Neural cell (in vitro differentiated cells): Measurements from ENCODE around the gene HPGD. TPM values are rescaled to one million over a fixed set of nuclear protein-coding genes. Genes with fewer than 3 reads are reported as not detected.

Experiments used
- H2AFZ ChIP-seq: fragments of 200-600, 300-800 bp; sonication (generic), shearing (Covaris generic); 2 replicates; pipeline ENCODE4 v1.6.0; 2014; ENCODE audit warnings: low read depth, mild to moderate bottlenecking, antibody characterized with exemption, low read length, moderate library complexity
- H3F3A ChIP-seq: fragments of 200-600 bp; shearing (Covaris generic); 2 replicates; pipeline ENCODE4 v1.6.1; 2016; ENCODE audit warnings: mild to moderate bottlenecking, moderate library complexity, mixed read lengths, antibody characterized with exemption, low read length; ENCODE audit not compliant: insufficient read depth, poor library complexity, severe bottlenecking
- H3K27ac ChIP-seq: fragments of 200-600, 300-800 bp; sonication (generic), shearing (Covaris generic); 2 replicates; pipeline ENCODE4 v1.5.1; 2014; ENCODE audit warnings: mild to moderate bottlenecking, low read length, moderate library complexity
- H3K27me3 ChIP-seq: fragments of 300-800, 200-600 bp; sonication (generic), shearing (Covaris generic); 2 replicates; pipeline ENCODE4 v1.6.0; 2014; ENCODE audit warnings: mild to moderate bottlenecking, low read depth, low read length, moderate library complexity; ENCODE audit not compliant: insufficient read depth
- H3K36me3 ChIP-seq: fragments of 300-800, 200-600 bp; sonication (generic), shearing (Covaris generic); 2 replicates; pipeline ENCODE4 v1.5.1; 2014; ENCODE audit warnings: mild to moderate bottlenecking, antibody characterized with exemption, low read length, moderate library complexity; ENCODE audit not compliant: insufficient read depth
- H3K4me2 ChIP-seq: fragments of 300-800, 200-600 bp; sonication (generic), shearing (Covaris generic); 2 replicates; pipeline ENCODE4 v1.6.0; 2014; ENCODE audit warnings: mild to moderate bottlenecking, low read length
- H3K4me3 ChIP-seq: fragments of 300-800, 200-600 bp; sonication (generic), shearing (Covaris generic); 2 replicates; pipeline ENCODE4 v1.5.1; 2014; ENCODE audit warnings: mild to moderate bottlenecking, low read length, moderate library complexity
- H3K79me2 ChIP-seq: fragments of 200-600 bp; shearing (Covaris generic); replicated peaks from 2 replicates; pipeline ENCODE4 v1.6.0; 2014; ENCODE audit warnings: mild to moderate bottlenecking, low read length, moderate library complexity; ENCODE audit not compliant: insufficient read depth
- H3K9ac ChIP-seq: fragments of 300-800, 200-600 bp; sonication (generic), shearing (Covaris generic); 2 replicates; pipeline ENCODE4 v1.6.1; 2016; ENCODE audit warnings: mild to moderate bottlenecking, low read length, mixed read lengths
- H3K9me2 ChIP-seq: fragments of 200-600 bp; shearing (Covaris generic); 2 replicates; pipeline ENCODE4 v1.6.1; 2016; ENCODE audit warnings: mild to moderate bottlenecking, low read length, mixed read lengths; ENCODE audit not compliant: insufficient read depth
- H3K9me3 ChIP-seq: fragments of 200-600, 300-800 bp; sonication (generic), shearing (Covaris generic); 2 replicates; pipeline ENCODE4 v1.6.1; 2016; ENCODE audit warnings: mild to moderate bottlenecking, mixed run types, low read length, moderate library complexity, mixed read lengths
- H4K20me1 ChIP-seq: fragments of 200-600 bp; shearing (Covaris generic); 2 replicates; pipeline ENCODE4 v1.6.1; 2016; ENCODE audit warnings: mild to moderate bottlenecking, mixed run types; ENCODE audit not compliant: insufficient read depth
- EP300 ChIP-seq: fragments of 450-650 bp; conservative IDR thresholded peaks from 2 replicates; pipeline ENCODE4 v1.6.1; 2014; ENCODE audit warnings: antibody characterized with exemption, mild to moderate bottlenecking, moderate library complexity; ENCODE audit not compliant: poor library complexity, severe bottlenecking
- EZH2 ChIP-seq: fragments of 200-600, 300-800 bp; shearing (Covaris generic), sonication (generic); IDR thresholded peaks from 2 replicates; pipeline ENCODE4 v1.6.1; 2014; ENCODE audit warnings: antibody characterized with exemption, low read length, borderline replicate concordance, mild to moderate bottlenecking; ENCODE audit not compliant: insufficient read depth, poor library complexity, severe bottlenecking
- MXI1 ChIP-seq: fragments of 450-650 bp; conservative IDR thresholded peaks from 2 replicates; pipeline ENCODE4 v1.6.1; 2014; ENCODE audit warnings: antibody characterized with exemption, mild to moderate bottlenecking; ENCODE audit not compliant: poor library complexity, severe bottlenecking
- POLR2AphosphoS5 ChIP-seq: IDR thresholded peaks from 2 replicates; pipeline ENCODE4 v1.6.1; 2012
- RAD21 ChIP-seq: fragments of 450-650 bp; conservative IDR thresholded peaks from 2 replicates; pipeline ENCODE4 v1.6.1; 2014; ENCODE audit warnings: antibody characterized with exemption, mild to moderate bottlenecking, moderate library complexity
- SMC3 ChIP-seq: fragments of 450-650 bp; conservative IDR thresholded peaks from 2 replicates; pipeline ENCODE4 v1.6.1; 2014; ENCODE audit warnings: antibody characterized with exemption, mild to moderate bottlenecking, moderate library complexity; ENCODE audit not compliant: poor library complexity
- TAF1 ChIP-seq: IDR thresholded peaks from 2 replicates; pipeline ENCODE4 v1.6.1; 2012; ENCODE audit warnings: low read depth
- polyA plus RNA-seq: library from polyadenylated mRNA; depleted of rRNA; stranded (reverse); fragments of >200 nt; gene quantifications from 2 replicates; pipeline ENCODE4 v1.2.3, GENCODE V29; 2014
- TF ChIP-seq, protein P1 (sequence below): IDR thresholded peaks from 2 replicates; pipeline ENCODE4 v1.6.1; 2012; ENCODE audit warnings: borderline replicate concordance
- TF ChIP-seq, protein P2 (sequence below): fragments of 450-650 bp; IDR thresholded peaks from 2 replicates; pipeline ENCODE4 v1.5.1; 2014; ENCODE audit warnings: antibody characterized with exemption, mild to moderate bottlenecking, moderate library complexity; ENCODE audit not compliant: poor library complexity, severe bottlenecking

Gene HPGD
- polyA plus RNA-seq, 1 donor from 2014 or later, result 23.7 TPM

DNA sequence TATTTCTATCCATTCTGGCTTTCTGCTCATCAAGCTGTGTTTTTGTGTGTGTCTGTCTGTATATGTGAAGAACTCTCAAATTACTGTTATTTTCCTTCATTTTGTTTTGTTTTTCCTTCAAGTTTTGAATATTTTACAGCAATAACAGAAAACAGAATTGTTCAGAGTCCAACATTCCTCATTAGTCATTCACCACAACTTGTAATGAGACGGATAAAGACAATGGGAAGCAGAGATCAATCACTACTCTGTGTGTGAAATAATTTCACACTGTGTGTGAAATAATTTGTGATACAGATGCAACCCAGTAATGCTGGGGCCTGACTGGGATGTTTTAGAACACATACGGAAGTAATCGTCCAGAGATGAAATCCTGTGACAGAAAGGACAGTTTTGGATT is 55.2 kb downstream of the HPGD start:
- H4K20me1 ChIP-seq, result no peaks in the 10 kb centered on the region
- H3F3A ChIP-seq, result no peaks in the 10 kb centered on the region
- H3K9ac ChIP-seq, result no peak overlapping the region
- H3K27me3 ChIP-seq, result no peaks in the 10 kb centered on the region
- no peak overlapping the region for H2AFZ ChIP-seq
- TF ChIP-seq EZH2 (no peak), MXI1 (no peak), TAF1 (no peak), RAD21 (no peak), EP300 (no peak), POLR2AphosphoS5 (no peak), SMC3 (no peak)
- TF ChIP-seq, protein P1, sequence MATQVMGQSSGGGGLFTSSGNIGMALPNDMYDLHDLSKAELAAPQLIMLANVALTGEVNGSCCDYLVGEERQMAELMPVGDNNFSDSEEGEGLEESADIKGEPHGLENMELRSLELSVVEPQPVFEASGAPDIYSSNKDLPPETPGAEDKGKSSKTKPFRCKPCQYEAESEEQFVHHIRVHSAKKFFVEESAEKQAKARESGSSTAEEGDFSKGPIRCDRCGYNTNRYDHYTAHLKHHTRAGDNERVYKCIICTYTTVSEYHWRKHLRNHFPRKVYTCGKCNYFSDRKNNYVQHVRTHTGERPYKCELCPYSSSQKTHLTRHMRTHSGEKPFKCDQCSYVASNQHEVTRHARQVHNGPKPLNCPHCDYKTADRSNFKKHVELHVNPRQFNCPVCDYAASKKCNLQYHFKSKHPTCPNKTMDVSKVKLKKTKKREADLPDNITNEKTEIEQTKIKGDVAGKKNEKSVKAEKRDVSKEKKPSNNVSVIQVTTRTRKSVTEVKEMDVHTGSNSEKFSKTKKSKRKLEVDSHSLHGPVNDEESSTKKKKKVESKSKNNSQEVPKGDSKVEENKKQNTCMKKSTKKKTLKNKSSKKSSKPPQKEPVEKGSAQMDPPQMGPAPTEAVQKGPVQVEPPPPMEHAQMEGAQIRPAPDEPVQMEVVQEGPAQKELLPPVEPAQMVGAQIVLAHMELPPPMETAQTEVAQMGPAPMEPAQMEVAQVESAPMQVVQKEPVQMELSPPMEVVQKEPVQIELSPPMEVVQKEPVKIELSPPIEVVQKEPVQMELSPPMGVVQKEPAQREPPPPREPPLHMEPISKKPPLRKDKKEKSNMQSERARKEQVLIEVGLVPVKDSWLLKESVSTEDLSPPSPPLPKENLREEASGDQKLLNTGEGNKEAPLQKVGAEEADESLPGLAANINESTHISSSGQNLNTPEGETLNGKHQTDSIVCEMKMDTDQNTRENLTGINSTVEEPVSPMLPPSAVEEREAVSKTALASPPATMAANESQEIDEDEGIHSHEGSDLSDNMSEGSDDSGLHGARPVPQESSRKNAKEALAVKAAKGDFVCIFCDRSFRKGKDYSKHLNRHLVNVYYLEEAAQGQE, result no peak
- TF ChIP-seq, protein P2, sequence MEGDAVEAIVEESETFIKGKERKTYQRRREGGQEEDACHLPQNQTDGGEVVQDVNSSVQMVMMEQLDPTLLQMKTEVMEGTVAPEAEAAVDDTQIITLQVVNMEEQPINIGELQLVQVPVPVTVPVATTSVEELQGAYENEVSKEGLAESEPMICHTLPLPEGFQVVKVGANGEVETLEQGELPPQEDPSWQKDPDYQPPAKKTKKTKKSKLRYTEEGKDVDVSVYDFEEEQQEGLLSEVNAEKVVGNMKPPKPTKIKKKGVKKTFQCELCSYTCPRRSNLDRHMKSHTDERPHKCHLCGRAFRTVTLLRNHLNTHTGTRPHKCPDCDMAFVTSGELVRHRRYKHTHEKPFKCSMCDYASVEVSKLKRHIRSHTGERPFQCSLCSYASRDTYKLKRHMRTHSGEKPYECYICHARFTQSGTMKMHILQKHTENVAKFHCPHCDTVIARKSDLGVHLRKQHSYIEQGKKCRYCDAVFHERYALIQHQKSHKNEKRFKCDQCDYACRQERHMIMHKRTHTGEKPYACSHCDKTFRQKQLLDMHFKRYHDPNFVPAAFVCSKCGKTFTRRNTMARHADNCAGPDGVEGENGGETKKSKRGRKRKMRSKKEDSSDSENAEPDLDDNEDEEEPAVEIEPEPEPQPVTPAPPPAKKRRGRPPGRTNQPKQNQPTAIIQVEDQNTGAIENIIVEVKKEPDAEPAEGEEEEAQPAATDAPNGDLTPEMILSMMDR, result no peak
- no peaks in the 10 kb centered on the region for H3K79me2 ChIP-seq
- no peak overlapping the region for H3K4me3 ChIP-seq
- no peaks in the 10 kb centered on the region for H3K36me3 ChIP-seq
- no peak overlapping the region for H3K4me2 ChIP-seq
- no peaks in the 10 kb centered on the region for H3K9me3 ChIP-seq
- no peaks in the 10 kb centered on the region for H3K9me2 ChIP-seq
- no peak overlapping the region for H3K27ac ChIP-seq

DNA sequence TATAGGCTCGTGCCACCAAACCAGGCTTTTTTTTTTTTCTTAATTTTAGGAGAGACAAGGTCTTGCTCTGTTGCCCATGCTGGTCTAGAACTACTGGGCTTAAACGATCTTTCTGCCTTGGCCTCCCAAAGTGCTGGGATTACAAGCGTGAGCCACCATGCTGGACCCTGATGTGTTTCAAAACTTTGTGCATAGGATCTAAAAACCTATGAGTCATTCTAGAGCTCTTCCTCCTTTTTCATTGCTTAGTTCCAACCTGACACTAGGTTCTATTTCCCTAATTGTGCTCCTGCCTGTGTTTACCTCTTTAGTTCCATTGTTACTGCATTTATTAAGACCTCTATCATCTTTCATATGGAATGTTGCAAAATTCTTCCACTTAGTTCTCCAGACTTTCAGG is 57.3 kb downstream of the HPGD start:
- no peaks in the 10 kb centered on the region for H3K9me2 ChIP-seq
- no peaks in the 10 kb centered on the region for H4K20me1 ChIP-seq
- no peaks in the 10 kb centered on the region for H3F3A ChIP-seq
- no peaks in the 10 kb centered on the region for H3K36me3 ChIP-seq
- H3K4me3 ChIP-seq, result no peak overlapping the region
- H3K27ac ChIP-seq, result no peak overlapping the region
- H3K79me2 ChIP-seq, result no peaks in the 10 kb centered on the region
- no peak overlapping the region for H2AFZ ChIP-seq
- no peaks in the 10 kb centered on the region for H3K27me3 ChIP-seq
- TF ChIP-seq POLR2AphosphoS5, result no peak
- TF ChIP-seq, protein P2, result no peak
- H3K4me2 ChIP-seq, result no peak overlapping the region
- no peak overlapping the region for H3K9ac ChIP-seq
- H3K9me3 ChIP-seq, result no peaks in the 10 kb centered on the region
